ENCODE data around the gene KRTAP5-1.
"Not testable (repeated sequence)": the region's sequence is repeated elsewhere in the genome, so short reads cannot be mapped to it uniquely, and the experiment has no call there.

The KRTAP5-1 gene

GRCh38 chr11:1584661-1585370 lies at the start of gene KRTAP5-1:
Gene KRTAP5-1 (minus strand): TSS chr11:1585283. CDS start chr11:1585249, 34 bp downstream.
- H3K9ac ChIP-seq, H3K27ac ChIP-seq, H3K36me3 ChIP-seq, H3K4me3 ChIP-seq: not testable (repeated sequence)
- Histone ChIP-seq H3K4me2 (peak within 1 kb of the TSS; percentile 90), H3K9me3 (peaks cover 26% of the 10 kb centered on the region), H4K20me1 (peaks cover 33% of the 10 kb centered on the region), H3K4me1 (peaks cover 66% of the 10 kb centered on the region), H3K27me3 (peaks cover 25% of the 10 kb centered on the region)

- H3K27me3 ChIP-seq = no peaks in the 10 kb centered on the region
- no peak overlapping the region for H3K27ac ChIP-seq
- peaks cover 5% of the 10 kb centered on the region; the same call in 1 of the 2 replicates for H3K4me1 ChIP-seq
- no peak for TF ChIP-seq Cebpa-rat (IDR thresholded peaks at IDR 0.05)
- no peaks in the 10 kb centered on the region for H4K20me1 ChIP-seq
- no peak overlapping the region for H3K9ac ChIP-seq
- H3K9me3 ChIP-seq = no peaks in the 10 kb centered on the region
- H3K4me2 ChIP-seq = no peak overlapping the region
- no peaks in the 10 kb centered on the region for H3K36me3 ChIP-seq
- no peak overlapping the region for H3K4me3 ChIP-seq
Observed at GRCh38 chr11:1633864-1634263, 48.8 kb upstream of the KRTAP5-1 start.

- Histone ChIP-seq H3K4me2 (no peak overlapping the region), H3K9ac (no peak overlapping the region), H3K9me3 (no peaks in the 10 kb centered on the region), H4K20me1 (no peaks in the 10 kb centered on the region), H3K4me1 (peaks cover 5% of the 10 kb centered on the region; the same call in 1 of the 2 replicates), H3K36me3 (no peaks in the 10 kb centered on the region), H3K4me3 (no peak overlapping the region), H3K27me3 (no peaks in the 10 kb centered on the region), H3K27ac (no peak overlapping the region)
- TF ChIP-seq Cebpa-rat (IDR thresholded peaks at IDR 0.05) = no peak
Observed at GRCh38 chr11:1632053-1632714, 47.1 kb upstream of the KRTAP5-1 start.

- Histone ChIP-seq H3K9ac (no peak overlapping the region), H3K9me3 (no peaks in the 10 kb centered on the region), H3K27ac (no peak overlapping the region), H3K4me2 (no peak overlapping the region), H4K20me1 (no peaks in the 10 kb centered on the region), H3K4me1 (peaks cover 5% of the 10 kb centered on the region; the same call in 1 of the 2 replicates), H3K36me3 (no peaks in the 10 kb centered on the region), H3K4me3 (no peak overlapping the region), H3K27me3 (no peaks in the 10 kb centered on the region; the same call in 1 of the 2 replicates)
- no peak for TF ChIP-seq Cebpa-rat (IDR thresholded peaks at IDR 0.05)
Observed at GRCh38 chr11:1631066-1631568, 46.0 kb upstream of the KRTAP5-1 start.

- no peak overlapping the region for H3K9ac ChIP-seq
- no peak for TF ChIP-seq Cebpa-rat (IDR thresholded peaks at IDR 0.05)
- no peaks in the 10 kb centered on the region for H3K9me3 ChIP-seq
- no peak overlapping the region for H3K4me3 ChIP-seq
- H3K27me3 ChIP-seq = no peaks in the 10 kb centered on the region; the same call in 1 of the 2 replicates
- no peak overlapping the region for H3K4me2 ChIP-seq
- H3K4me1 ChIP-seq = peaks cover 5% of the 10 kb centered on the region; the same call in 1 of the 2 replicates
- H4K20me1 ChIP-seq = no peaks in the 10 kb centered on the region
- no peaks in the 10 kb centered on the region for H3K36me3 ChIP-seq
- no peak overlapping the region for H3K27ac ChIP-seq
Observed at GRCh38 chr11:1630271-1630670, 45.2 kb upstream of the KRTAP5-1 start.

- Histone ChIP-seq H3K27ac (no peak within 1 kb of the TSS), H3K4me2 (no peak within 1 kb of the TSS), H3K9ac (no peak within 1 kb of the TSS), H3K4me3 (no peak within 1 kb of the TSS), H3K27me3 (no peaks in the 10 kb centered on the region; the same call in 1 of the 2 replicates), H3K36me3 (no peaks in the 10 kb centered on the region), H3K4me1 (peaks cover 5% of the 10 kb centered on the region; the same call in 1 of the 2 replicates), H4K20me1 (no peaks in the 10 kb centered on the region), H3K9me3 (no peaks in the 10 kb centered on the region)
- TF ChIP-seq Cebpa-rat (IDR thresholded peaks at IDR 0.05) = no peak
Observed at GRCh38 chr11:1629326-1630185, 44.5 kb upstream of the KRTAP5-1 start, which contains the start of gene KRTAP5-5. Gene KRTAP5-5 (plus strand): TSS chr11:1629775. CDS start chr11:1629841, 66 bp downstream.

GRCh38 chr11:1628506-1629325 lies 43.6 kb upstream of the KRTAP5-1 start:
- H3K27ac ChIP-seq = no peak overlapping the region
- no peaks in the 10 kb centered on the region for H3K9me3 ChIP-seq
- TF ChIP-seq Cebpa-rat (IDR thresholded peaks at IDR 0.05) = no peak
- no peaks in the 10 kb centered on the region for H4K20me1 ChIP-seq
- no peak overlapping the region for H3K4me3 ChIP-seq
- no peak overlapping the region for H3K4me2 ChIP-seq
- H3K27me3 ChIP-seq = no peaks in the 10 kb centered on the region; the same call in 1 of the 2 replicates
- no peak overlapping the region for H3K9ac ChIP-seq
- peaks cover 5% of the 10 kb centered on the region; the same call in 1 of the 2 replicates for H3K4me1 ChIP-seq
- H3K36me3 ChIP-seq = no peaks in the 10 kb centered on the region

- no peaks in the 10 kb centered on the region for H3K36me3 ChIP-seq
- H3K9ac ChIP-seq = no peak overlapping the region
- TF ChIP-seq Cebpa-rat (IDR thresholded peaks at IDR 0.05) = no peak
- peaks cover 3% of the 10 kb centered on the region; the same call in 1 of the 2 replicates for H3K27me3 ChIP-seq
- H3K4me3 ChIP-seq = no peak overlapping the region
- no peaks in the 10 kb centered on the region for H4K20me1 ChIP-seq
- H3K27ac ChIP-seq = no peak overlapping the region
- H3K9me3 ChIP-seq = no peaks in the 10 kb centered on the region
- H3K4me2 ChIP-seq = no peak overlapping the region
- no peaks in the 10 kb centered on the region for H3K4me1 ChIP-seq
Observed at GRCh38 chr11:1625541-1625940, 40.5 kb upstream of the KRTAP5-1 start.

GRCh38 chr11:1624621-1625020 lies 39.5 kb upstream of the KRTAP5-1 start:
- Histone ChIP-seq H3K36me3 (no peaks in the 10 kb centered on the region), H3K27me3 (peaks cover 3% of the 10 kb centered on the region; the same call in 1 of the 2 replicates), H3K27ac (no peak overlapping the region), H3K4me3 (no peak overlapping the region), H3K9me3 (no peaks in the 10 kb centered on the region), H3K4me2 (no peak overlapping the region), H3K4me1 (peaks cover 3% of the 10 kb centered on the region), H3K9ac (no peak overlapping the region), H4K20me1 (no peaks in the 10 kb centered on the region)
- TF ChIP-seq Cebpa-rat (IDR thresholded peaks at IDR 0.05) = no peak

Measured in BLaER1 (cell line).